ENCODE data around the gene LAMA3.

Gene LAMA3

DNA sequence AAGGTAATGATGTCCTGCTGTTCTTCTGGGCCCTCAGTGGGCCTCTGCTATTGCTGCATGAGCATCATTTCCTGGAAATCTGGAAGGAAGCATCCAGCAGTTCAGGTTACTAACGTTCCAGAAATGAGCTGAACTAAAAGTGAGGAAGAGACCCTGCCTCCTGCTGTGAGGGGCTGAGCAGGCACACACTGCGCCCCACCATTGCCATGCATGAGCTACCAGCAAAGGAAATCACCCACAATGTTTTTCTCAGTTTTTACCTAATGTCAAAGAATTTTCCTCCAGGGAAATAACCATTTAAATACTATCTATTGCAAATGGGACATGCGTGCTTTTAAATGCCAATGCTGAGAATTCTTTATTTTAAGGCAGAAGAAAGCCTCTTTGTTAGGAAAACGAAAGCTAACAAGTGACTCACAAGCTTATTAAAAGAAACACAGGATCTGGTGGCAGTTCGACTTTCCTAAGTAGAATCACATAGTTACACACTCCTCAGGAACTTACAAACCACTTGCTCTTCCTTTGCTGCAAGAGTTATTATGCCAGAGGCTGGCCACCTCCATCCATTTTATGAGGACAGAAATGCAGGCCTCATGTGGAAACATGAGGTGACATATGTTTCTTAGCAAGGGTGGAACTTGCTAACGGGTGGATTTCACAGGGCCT lies 172.7 kb downstream of the LAMA3 start:
- H3K27ac Mint-ChIP-seq, result peak overlapping the region; percentile 58
- no peak for DNase-seq (ENCODE audit: low spot score in 2 of 2)
- H3K4me3 Mint-ChIP-seq, result no peak overlapping the region
- no peak for ATAC-seq
- H3K9me3 Mint-ChIP-seq, result no peaks in the 10 kb centered on the region
- H3K4me1 Mint-ChIP-seq, result peaks cover 48% of the 10 kb centered on the region
- H3K36me3 Mint-ChIP-seq, result no peaks in the 10 kb centered on the region

DNA sequence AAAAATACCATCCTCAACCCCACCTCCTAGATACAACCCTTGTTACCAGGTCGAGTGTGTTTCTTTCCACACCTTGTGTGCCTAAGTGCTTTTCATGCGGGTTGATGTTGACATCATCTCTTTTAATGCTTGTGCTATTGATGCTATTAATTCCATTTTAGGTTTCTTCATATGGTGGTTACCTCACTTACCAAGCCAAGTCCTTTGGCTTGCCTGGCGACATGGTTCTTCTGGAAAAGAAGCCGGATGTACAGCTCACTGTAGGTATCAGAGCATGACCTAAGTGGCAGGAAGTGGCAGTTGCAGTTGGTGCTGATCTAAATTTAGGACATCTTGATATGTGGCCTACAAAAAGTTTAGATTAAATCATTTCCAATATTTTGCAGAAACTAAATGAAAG lies 175.4 kb downstream of the LAMA3 start:
- Mint-ChIP-seq H3K4me1 (peaks cover 51% of the 10 kb centered on the region), H3K4me3 (peak overlapping the region; percentile 33)

DNA sequence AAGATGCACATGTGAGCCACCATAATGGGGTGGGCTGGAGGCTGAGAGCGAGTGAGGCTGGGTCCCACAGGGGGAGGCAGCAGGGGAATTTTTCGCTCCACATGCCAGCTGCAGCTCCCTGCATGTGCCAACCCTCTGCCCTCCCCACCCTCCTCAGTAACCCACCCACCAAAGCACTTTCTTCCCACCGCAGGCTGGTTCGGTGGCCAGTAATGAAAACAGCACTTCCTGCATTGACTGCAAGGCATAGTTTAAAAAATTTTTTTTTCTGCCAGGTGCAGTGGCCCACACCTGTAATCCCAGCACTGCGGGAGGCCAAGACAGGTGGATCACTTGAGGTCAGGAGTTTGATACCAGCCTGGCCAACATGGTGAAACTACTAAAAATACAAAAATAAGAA lies 177.8 kb downstream of the LAMA3 start:
- no peak for ATAC-seq
- no peak for DNase-seq (ENCODE audit: low spot score in 2 of 2)
- Mint-ChIP-seq H3K9me3 (no peaks in the 10 kb centered on the region), H3K4me1 (peaks cover 58% of the 10 kb centered on the region), H3K27ac (no peak overlapping the region), H3K36me3 (no peaks in the 10 kb centered on the region), H3K4me3 (no peak overlapping the region)

More for the DNA sequence above, 175.4 kb downstream of the LAMA3 start:
- no peaks in the 10 kb centered on the region for H3K9me3 Mint-ChIP-seq
- peak overlapping the region; percentile 94 for H3K27ac Mint-ChIP-seq
- DNase-seq (ENCODE audit: low spot score in 2 of 2) (no peak), ATAC-seq (peak; percentile 87)
- H3K36me3 Mint-ChIP-seq, result no peaks in the 10 kb centered on the region

DNA sequence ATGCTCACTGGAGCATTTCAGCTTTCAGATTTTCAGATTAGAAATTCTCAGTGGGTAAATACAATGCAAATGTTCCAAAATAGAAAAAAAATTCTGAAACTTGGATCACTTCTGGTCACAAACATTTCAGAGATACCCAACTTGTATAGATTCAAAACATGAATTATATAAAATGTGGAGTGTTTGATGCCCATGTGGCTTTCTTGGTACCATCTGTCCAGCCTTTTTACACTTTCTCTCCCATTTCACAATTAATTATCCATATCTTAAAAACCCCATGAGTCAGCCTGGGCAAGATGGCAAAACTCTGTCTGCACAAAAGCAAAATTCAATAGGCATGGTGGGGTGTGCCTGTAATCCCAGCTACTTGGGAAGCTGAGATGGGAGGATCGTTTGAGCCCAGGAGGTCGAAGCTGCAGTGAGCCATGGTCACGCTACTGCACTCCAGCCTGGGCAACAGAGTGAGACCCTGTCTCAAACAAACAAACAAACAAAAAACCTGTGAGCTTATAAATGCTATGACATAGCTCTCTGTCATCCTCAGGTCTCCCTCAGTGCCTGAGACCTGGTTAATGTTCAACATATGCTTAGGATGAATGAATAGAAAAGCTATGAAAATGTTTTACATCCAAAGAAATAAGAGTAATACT lies 179.0 kb downstream of the LAMA3 start:
- H3K9me3 Mint-ChIP-seq, result no peaks in the 10 kb centered on the region
- ATAC-seq (no peak), DNase-seq (ENCODE audit: low spot score in 2 of 2) (no peak)
- H3K36me3 Mint-ChIP-seq, result no peaks in the 10 kb centered on the region
- H3K27ac Mint-ChIP-seq, result no peak overlapping the region
- peaks cover 62% of the 10 kb centered on the region for H3K4me1 Mint-ChIP-seq
- H3K4me3 Mint-ChIP-seq, result no peak overlapping the region

DNA sequence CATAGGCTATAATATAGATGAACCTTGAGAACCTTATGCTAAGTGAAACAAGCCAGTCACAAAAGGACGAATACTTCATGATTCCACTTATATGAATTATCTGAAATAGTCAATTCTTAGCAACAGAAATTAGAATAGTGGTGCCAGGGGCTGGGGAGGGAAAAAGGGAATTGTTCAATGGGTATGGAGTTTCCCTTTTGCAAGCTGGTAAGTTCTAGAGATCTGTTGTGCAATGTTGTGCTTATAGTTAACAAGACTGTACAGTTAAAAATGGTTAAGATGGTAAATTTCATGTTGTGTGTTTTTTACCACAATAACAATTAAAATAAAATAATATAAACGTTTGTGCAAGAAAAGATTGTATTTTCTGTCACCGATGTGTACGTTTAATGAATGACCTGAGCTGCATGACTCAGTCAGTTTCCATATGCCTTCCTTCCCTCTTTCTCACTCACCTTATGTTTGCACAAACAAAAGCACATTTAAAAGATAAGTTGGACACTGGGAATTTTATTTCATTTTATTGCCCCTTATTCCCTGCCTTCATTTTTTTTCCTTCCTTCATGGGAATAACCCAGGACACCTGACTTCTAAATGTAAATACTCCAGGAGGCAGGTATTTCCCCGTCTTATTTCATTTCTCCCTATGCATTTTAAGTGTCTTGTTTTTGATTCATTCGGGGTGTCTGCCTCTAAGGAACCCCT lies 181.6 kb downstream of the LAMA3 start:
- Mint-ChIP-seq H3K36me3 (no peaks in the 10 kb centered on the region), H3K27ac (peak overlapping the region; percentile 17), H3K9me3 (no peaks in the 10 kb centered on the region), H3K4me1 (peaks cover 47% of the 10 kb centered on the region), H3K4me3 (peak overlapping the region; percentile 22)
- no peak for ATAC-seq
- DNase-seq (ENCODE audit: low spot score in 2 of 2), result no peak

DNA sequence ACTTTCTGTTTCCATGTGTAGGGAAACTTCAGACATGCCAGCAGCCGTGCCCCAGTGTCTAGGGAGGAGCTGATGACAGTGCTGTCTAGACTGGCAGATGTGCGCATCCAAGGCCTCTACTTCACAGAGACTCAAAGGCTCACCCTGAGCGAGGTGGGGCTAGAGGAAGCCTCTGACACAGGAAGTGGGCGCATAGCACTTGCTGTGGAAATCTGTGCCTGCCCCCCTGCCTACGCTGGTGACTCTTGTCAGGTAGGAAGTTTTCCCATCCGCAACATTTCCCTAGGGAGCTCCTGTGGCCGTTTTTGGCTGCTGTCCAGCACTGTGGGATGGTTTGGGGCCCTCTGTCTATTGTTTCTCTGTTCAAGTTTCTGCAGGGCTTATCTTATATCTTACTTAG lies 182.2 kb downstream of the LAMA3 start:
- peak; percentile 23 to 70 for DNase-seq (ENCODE audit: low spot score in 2 of 2)
- peak; percentile 96 for ATAC-seq
- Mint-ChIP-seq H3K4me3 (peak overlapping the region; percentile 22), H3K9me3 (no peaks in the 10 kb centered on the region), H3K36me3 (no peaks in the 10 kb centered on the region), H3K27ac (peak overlapping the region; percentile 17), H3K4me1 (peaks cover 41% of the 10 kb centered on the region)

DNA sequence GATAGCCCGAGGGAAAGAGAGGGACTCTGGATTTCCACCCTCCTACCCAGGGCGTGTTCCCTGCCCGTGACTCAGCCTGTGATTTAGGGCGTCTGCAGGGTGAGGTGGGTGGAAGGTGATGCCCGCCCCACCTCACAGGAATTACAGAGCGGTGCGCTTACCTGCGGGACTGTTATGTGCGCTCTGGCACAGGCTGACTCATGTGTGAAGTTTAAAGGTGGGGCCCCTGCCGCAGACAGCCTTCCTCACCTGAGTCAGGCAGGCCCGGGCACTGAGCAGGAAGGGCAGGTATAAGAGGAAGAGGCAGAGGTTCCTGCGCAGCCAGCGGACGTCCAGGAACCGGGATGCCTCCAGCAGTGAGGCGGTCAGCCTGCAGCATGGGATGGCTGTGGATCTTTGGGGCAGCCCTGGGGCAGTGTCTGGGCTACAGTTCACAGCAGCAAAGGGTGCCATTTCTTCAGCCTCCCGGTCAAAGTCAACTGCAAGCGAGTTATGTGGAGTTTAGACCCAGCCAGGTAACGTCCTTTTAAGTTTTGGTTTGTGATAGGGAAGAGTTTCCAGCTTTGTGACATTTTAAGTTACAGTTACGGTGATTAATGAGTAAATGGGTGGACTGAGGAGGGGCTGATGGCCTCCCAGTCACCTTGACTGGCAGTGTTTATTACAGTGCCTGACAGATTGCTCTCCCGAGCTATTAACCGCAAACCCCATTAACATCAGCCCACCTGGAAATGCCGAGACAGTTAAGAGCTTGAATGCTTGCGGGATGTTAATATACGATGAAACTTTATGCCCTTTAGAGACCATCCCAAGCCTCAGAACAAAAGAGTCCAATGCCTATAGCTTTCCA lies 183.7 kb downstream of the LAMA3 start:
- H3K27ac Mint-ChIP-seq, result peak overlapping the region; percentile 75
- no peak for DNase-seq (ENCODE audit: low spot score in 2 of 2)
- no peaks in the 10 kb centered on the region for H3K36me3 Mint-ChIP-seq
- H3K4me1 Mint-ChIP-seq, result peaks cover 32% of the 10 kb centered on the region
- H3K4me3 Mint-ChIP-seq, result peak overlapping the region; percentile 7
- H3K9me3 Mint-ChIP-seq, result no peaks in the 10 kb centered on the region
- peak; percentile 72 for ATAC-seq

DNA sequence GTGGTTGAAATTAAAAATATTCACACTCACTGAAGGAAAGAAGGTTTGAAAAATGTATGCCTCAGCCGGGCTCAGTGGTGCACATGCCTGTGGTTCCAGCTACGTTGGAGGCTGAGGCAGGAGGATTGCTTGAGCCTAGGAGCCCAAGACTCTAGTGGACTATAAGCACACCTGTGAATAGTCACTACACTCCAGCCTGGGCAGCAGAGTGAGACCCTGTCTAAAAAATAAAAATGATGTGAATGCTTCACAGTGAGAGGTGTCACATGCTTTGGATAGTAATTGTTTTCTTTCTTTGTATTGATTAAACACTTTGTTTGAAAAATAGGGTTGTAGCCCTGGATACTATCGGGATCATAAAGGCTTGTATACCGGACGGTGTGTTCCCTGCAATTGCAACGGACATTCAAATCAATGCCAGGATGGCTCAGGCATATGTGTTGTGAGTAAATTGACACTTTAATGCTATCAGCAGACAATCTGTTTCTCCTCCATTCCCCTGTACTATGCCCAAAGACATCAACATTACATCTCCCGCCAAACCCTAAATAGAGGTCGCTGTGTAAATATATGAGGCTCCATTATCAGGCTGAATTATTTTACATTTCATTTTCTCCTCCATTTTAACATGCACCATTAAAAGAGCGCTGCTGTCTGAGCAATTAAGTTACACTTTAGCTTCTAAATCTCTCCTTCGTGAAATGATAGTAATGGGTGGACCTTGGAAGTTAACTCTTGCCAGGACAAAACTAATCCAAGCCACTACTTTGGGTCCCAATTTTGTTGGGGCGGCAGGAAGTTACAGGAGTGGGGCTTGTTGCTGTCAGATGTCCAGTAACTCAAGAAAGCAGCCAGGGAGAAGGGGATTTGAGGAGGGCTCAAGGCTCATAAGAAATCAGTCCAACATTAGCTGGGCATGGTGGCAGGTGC lies 187.0 kb downstream of the LAMA3 start:
- H3K9me3 Mint-ChIP-seq, result no peaks in the 10 kb centered on the region
- no peaks in the 10 kb centered on the region for H3K36me3 Mint-ChIP-seq
- no peak overlapping the region for H3K27ac Mint-ChIP-seq
- H3K4me1 Mint-ChIP-seq, result peaks cover 23% of the 10 kb centered on the region
- DNase-seq (ENCODE audit: low spot score in 2 of 2), result no peak
- H3K4me3 Mint-ChIP-seq, result no peak overlapping the region
- ATAC-seq, result no peak

DNA sequence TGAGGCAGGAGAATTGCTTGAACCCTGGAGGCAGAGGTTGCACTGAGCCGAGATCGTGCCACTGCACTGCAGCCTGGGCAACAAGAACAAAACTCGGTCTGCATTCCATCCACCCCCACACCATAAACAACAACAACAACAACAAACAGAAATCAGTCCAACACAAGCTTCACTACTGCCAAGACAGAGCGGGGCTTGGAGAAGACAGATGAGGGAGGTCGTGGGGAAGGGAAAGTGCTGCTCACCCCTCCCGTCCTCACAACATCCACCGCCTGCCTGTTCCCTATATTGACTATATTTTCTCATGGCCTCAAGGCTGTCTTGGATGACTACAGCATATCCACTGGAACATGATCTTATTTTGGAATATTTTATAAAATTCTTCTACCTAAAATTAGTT lies 187.7 kb downstream of the LAMA3 start:
- H3K36me3 Mint-ChIP-seq, result no peaks in the 10 kb centered on the region
- no peak for ATAC-seq
- no peak overlapping the region for H3K4me3 Mint-ChIP-seq

DNA sequence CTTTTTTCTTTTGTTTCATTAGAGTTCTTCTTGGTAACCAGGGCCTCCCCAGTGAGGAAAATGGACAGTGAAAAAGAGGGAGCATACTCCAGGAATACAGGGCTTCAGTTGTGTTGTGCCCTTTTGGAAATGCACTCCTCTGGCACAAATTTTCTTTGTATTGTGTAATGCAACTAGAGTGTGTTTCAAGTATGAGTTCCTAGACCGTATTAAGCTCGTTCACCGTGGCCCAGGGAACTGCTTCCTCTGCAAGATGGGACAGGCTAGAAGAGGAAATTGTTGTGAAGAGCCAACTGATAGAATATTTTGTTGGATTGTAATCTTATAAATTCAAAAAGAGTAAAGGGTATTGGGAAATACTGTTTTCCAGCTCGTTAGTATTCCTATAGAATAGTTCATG lies 188.1 kb downstream of the LAMA3 start:
- H3K4me1 Mint-ChIP-seq, result peaks cover 12% of the 10 kb centered on the region
- DNase-seq (ENCODE audit: low spot score in 2 of 2) (no peak), ATAC-seq (no peak)
- no peak overlapping the region for H3K4me3 Mint-ChIP-seq
- H3K36me3 Mint-ChIP-seq, result no peaks in the 10 kb centered on the region
- H3K27ac Mint-ChIP-seq, result no peak overlapping the region
- H3K9me3 Mint-ChIP-seq, result no peaks in the 10 kb centered on the region

More for the DNA sequence above, 187.7 kb downstream of the LAMA3 start:
- peaks cover 16% of the 10 kb centered on the region for H3K4me1 Mint-ChIP-seq
- no peak for DNase-seq (ENCODE audit: low spot score in 2 of 2)
- no peaks in the 10 kb centered on the region for H3K9me3 Mint-ChIP-seq
- no peak overlapping the region for H3K27ac Mint-ChIP-seq

DNA sequence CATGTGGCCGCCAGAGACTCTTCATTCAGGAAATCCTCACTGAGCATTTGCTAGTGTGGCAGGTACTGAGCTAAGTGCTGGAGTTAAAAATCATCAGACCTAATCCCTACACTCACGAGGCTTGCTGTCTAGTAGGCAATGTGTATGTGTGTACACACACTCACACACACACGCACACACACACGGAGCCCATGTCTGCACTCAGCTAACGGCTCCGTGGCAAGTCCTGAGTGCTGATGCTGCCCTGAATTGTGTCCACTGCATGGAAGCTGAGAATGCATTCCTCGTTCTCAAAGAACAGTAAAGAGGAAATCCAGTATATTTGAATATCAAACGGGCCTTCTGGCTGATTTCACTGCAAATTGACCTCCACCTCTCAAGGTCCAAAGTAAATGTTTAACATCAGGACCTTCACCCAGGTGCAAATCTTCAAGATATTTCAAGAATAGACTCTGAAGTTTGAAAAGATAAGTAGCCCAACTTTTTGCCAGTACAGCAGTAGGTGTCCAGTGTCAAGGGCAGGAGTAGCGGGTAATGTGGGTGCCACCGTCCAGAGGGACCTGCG lies 189.2 kb downstream of the LAMA3 start:
- peaks cover 10% of the 10 kb centered on the region for H3K4me1 Mint-ChIP-seq
- no peaks in the 10 kb centered on the region for H3K9me3 Mint-ChIP-seq
- H3K36me3 Mint-ChIP-seq, result no peaks in the 10 kb centered on the region
- no peak overlapping the region for H3K4me3 Mint-ChIP-seq
- H3K27ac Mint-ChIP-seq, result no peak overlapping the region
- DNase-seq (ENCODE audit: low spot score in 2 of 2), result no peak
- no peak for ATAC-seq

DNA sequence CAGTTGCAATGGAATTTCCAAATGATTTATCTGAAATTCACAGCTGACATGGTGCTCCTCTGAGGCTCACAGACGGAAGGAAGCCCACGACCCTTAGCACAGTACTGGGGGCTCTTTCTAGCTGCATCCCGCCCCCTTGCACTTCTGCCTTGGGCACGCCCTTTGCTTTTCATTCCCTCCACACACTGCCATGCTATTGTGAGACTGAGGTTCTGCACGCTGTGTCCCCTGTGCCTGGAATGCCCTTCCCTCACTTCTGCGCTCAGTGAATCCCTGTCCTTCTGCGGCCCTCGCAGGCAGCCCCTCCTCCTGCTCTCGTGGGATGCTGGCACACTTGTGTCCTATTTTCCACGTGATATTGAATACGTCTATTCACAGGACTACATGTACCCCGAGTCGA lies 189.9 kb downstream of the LAMA3 start:
- H3K27ac Mint-ChIP-seq, result peak overlapping the region; percentile 68
- no peak for ATAC-seq
- H3K4me3 Mint-ChIP-seq, result no peak overlapping the region
- no peaks in the 10 kb centered on the region for H3K9me3 Mint-ChIP-seq
- H3K4me1 Mint-ChIP-seq, result peaks cover 8% of the 10 kb centered on the region
- no peak for DNase-seq (ENCODE audit: low spot score in 2 of 2)
- no peaks in the 10 kb centered on the region for H3K36me3 Mint-ChIP-seq

DNA sequence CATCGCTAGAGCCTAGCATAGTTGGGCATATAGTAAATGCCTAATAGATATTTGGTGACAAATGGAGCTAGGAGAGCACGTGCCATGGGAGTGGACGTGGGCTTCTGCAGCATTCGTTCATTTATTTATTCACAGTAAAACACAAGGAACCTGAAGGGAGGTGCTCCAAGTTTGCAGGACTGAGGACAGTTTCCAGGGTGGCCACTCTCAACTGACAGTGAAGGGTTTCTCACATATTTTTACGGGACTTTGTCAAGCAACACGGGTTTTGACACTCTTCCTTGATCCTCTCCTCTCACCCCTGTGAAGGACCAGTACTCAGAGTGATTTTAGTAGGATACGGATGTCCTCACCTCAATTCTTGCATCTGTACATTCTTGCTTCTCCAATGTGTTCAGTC lies 190.3 kb downstream of the LAMA3 start:
- no peaks in the 10 kb centered on the region for H3K36me3 Mint-ChIP-seq
- H3K9me3 Mint-ChIP-seq, result no peaks in the 10 kb centered on the region
- peaks cover 8% of the 10 kb centered on the region for H3K4me1 Mint-ChIP-seq
- DNase-seq (ENCODE audit: low spot score in 2 of 2) (no peak), ATAC-seq (no peak)
- no peak overlapping the region for H3K4me3 Mint-ChIP-seq
- peak overlapping the region; percentile 68 for H3K27ac Mint-ChIP-seq

DNA sequence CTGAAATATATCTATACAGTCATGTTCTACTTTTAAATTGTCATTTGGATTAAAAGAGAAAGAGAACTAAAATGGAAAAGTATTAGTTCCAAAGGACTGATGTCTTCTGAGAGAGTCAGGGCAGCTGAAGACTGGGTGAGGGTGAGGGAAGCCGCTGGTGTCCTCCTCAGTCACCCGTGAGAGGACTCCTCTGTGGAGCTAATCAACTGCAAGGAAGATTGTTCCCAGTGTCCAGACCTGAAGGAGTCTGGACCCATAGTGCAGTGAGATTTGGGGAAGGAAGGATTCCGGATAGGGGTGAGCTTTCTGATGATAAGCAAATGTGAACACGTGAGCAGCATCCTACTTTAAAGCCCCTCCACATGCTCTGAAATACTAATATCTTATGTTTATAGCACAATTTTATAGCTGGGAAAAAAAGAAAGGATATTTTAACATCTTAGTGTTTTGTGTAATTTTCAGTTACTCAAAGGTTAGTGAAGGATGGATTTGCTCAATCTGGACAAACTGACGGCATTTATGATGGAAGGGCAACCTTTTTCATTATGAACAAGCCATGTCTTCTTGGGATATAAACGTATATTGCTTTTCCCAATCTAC lies 190.8 kb downstream of the LAMA3 start:
- Mint-ChIP-seq H3K4me3 (no peak overlapping the region), H3K4me1 (peaks cover 12% of the 10 kb centered on the region), H3K36me3 (no peaks in the 10 kb centered on the region), H3K27ac (peak overlapping the region; percentile 68), H3K9me3 (no peaks in the 10 kb centered on the region)
- DNase-seq (ENCODE audit: low spot score in 2 of 2) (no peak), ATAC-seq (no peak)
